Prostate gland (tissue), 2 donors: ENCODE measurements around the gene INPP5K.

Experiments
- POLR2A ChIP-seq: fragments of 450-650 bp; IDR thresholded peaks from one replicate; pipeline ENCODE4 v1.6.1; 2016; ENCODE audit warnings: antibody characterized with exemption, mild to moderate bottlenecking
- TF ChIP-seq, protein P1 (sequence below), 4 experiments: fragments of 200-600 bp in 2 of 4; fragments of 450-650 bp in 2 of 4; sonication (generic) in 2 of 4; IDR thresholded peaks; 1 replicate in 3 of 4; 2 replicates in 1 of 4; pipeline ENCODE4 v1.5.1; 2016 to 2019; ENCODE audit warnings: antibody characterized with exemption in 4 of 4, mild to moderate bottlenecking in 2 of 4, moderate library complexity in 2 of 4

DNA sequence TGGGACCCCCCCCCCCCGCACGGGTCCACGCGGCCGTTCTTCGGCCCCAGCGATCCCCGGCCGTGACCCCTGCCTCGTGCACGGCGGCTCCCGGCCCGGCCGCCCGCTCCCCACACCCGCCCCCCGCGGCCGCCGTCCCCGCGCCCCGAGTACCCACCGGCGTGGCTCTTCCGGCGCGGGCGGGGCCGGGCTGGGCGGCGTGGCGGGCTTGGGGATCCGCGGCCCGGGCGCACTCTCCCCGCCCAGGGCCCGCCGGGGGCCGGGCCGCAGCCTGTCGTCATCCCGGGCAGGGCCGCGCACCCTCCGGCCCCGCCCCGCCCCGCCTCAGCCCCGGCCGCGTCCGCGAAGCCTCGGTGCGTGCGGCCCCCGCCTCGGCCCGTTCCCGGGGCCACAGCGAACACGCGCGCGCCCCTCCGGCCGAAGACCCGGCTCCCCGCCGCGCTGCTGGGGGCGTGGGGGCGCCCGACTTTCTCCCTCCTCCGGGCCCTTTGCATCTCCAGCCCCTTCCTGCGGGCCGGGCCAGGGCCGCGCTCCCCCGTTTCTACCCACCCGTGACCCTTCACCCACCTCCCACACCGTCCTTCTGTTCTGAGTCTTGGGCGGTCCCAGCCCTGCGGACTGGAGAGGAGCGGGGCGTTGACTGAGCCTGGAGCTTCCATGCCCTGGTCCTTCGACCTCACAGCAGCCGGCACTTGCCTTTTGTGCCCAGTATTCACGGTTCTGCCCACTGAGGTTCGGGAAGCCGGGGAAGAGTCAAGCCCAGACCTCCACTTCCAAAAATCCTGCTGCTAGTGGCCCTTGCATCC lies 24.8 kb downstream of the INPP5K start:
- no peak for TF ChIP-seq POLR2A
- TF ChIP-seq, protein P1, sequence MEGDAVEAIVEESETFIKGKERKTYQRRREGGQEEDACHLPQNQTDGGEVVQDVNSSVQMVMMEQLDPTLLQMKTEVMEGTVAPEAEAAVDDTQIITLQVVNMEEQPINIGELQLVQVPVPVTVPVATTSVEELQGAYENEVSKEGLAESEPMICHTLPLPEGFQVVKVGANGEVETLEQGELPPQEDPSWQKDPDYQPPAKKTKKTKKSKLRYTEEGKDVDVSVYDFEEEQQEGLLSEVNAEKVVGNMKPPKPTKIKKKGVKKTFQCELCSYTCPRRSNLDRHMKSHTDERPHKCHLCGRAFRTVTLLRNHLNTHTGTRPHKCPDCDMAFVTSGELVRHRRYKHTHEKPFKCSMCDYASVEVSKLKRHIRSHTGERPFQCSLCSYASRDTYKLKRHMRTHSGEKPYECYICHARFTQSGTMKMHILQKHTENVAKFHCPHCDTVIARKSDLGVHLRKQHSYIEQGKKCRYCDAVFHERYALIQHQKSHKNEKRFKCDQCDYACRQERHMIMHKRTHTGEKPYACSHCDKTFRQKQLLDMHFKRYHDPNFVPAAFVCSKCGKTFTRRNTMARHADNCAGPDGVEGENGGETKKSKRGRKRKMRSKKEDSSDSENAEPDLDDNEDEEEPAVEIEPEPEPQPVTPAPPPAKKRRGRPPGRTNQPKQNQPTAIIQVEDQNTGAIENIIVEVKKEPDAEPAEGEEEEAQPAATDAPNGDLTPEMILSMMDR (IDR thresholded peaks at IDR 0.05) = no peak
